T-helper 2 cell (primary cell): Measurements from ENCODE around the gene TINAGL1.

Experiments
- DNase-seq, 5 experiments: peaks; one replicate each; pipeline versions ENCODE4 v3.0.0 to v3.0.0-alpha.2; 2012 to 2022

Gene TINAGL1

DNA sequence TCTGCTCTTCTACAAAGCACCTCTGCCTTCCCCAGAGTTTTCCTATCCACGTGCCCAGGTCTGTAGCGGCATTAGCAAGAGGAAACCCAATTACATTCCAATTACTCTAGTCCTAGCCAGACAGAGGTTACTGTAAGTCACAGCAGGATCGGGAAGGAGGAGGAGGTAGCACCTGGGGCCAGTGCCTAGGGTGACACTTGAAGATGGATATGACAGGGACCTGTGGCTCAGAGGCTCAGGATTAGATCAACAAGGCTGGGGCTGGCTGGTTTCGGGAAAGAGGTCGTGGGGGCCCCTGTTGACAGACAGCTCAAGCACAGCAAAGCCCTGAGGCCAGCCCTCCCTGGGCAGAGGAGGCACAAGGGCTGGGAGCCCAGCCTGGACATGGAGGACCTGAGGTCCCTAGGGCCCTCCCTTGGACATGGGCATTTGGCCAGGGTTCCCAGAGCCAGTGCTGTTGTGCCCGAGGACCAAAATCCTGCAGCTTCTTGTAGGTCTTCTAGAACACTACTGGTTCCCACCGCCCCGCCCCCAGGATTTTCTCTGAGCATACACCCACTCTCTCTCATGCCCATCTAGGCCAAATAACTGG, 38.2 kb downstream of the TINAGL1 start:
- no peak for DNase-seq

DNA sequence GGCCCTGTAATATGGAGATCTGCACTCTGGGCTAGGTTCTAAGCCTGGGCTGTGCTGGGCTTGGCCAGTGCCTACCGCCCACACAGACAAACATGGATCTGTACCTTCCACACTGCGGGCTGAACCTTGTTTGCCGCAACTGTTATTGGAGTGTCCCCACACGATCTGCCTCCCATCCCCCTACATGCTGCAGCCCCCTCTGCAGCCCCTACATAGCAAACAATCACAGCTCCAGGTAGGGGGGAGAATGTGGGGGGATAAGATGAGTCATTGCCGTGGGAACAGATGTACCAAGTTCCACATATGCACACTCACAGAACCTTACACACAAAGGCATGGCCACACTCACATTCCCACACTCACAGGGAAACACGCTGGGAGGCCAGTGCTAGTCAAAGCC, 39.1 kb downstream of the TINAGL1 start:
- no peak for DNase-seq

GRCh38 chr1:31615939-31616338, 39.6 kb downstream of the TINAGL1 start:
- DNase-seq = no peak

DNA sequence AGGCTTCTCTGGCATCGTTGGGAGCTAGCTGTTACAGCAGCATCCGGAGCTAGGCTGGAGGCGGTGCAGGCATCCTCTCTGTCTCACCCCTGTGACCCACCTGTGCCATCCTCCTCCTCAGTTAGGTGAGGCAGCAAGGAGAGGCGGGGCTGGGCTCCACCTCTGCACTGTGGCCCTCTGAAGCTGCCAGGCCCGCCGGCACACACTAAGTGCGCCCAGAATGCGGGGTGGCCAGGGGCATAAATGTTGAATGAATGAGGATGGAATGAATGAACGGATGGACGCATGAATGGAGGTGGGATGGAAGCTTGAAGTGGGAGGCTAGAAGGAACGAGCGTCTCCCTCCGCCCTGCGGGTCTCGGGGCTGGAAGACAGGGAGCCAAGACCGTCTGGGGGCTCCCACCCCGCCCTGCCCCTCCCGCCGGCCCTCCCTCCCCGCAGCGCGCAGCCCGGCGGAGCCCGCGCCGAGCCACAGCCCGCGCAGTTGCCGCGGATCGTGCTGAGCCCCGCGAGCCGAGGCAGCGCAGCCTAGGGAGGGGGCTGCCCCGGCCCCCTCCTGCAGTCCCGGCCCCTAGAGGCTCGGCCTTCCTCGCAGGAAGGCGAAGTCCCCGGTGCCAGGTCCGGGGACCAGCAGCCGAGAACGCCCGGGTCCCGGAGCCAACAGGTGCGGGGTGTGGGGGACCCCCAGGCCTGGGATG, 41.1 kb downstream of the TINAGL1 start, which contains the start of gene HCRTR1:
Gene HCRTR1, plus strand, starts transcription at position 472 of the 698 bp plus-strand sequence. CDS start 1,504 bp downstream, outside the sequence.
- DNase-seq = no peak

DNA sequence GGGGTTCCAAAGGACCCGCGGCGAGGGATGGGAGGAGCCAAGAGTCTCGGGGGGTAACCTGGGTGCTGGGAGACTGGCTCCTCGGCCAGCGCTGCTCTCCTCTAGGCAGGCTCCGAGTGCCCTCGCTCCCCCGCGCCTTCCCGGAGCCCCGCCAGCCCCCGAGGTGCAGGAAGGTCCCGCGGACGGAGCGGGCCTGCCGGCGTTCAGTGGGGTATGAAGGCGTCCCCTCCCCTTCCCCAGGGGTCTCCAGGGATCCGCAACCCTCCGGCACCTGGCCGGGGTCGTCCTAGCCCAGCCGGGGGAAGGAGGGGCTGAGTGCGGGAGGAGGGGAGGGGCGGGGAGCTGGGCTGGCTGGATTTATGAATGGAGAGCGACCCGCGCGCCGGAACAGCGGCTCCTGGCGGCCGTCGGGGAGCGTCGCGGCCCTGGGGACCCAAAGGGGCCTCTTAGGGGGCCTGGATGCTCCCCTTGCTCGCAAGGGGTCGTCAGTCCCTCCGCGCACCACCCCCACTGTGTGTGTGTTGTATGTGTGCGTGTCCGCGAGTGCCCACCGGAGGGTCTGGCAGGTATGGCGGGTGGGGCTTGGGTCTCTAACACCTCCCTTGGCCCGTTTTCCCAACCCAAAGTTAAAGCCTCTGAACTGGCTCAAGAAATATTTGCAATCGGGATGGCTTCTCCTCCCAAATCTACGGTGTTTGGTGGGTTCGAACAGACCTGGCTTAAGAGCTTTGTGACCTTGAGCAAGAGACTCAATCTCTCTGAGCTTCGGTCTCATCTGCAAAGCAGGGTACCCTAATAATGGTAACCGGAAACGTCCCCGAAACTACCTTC, 41.8 kb downstream of the TINAGL1 start:
- peak in 4 of 5 experiments; percentile 7 to 45 (median 31) for DNase-seq

DNA sequence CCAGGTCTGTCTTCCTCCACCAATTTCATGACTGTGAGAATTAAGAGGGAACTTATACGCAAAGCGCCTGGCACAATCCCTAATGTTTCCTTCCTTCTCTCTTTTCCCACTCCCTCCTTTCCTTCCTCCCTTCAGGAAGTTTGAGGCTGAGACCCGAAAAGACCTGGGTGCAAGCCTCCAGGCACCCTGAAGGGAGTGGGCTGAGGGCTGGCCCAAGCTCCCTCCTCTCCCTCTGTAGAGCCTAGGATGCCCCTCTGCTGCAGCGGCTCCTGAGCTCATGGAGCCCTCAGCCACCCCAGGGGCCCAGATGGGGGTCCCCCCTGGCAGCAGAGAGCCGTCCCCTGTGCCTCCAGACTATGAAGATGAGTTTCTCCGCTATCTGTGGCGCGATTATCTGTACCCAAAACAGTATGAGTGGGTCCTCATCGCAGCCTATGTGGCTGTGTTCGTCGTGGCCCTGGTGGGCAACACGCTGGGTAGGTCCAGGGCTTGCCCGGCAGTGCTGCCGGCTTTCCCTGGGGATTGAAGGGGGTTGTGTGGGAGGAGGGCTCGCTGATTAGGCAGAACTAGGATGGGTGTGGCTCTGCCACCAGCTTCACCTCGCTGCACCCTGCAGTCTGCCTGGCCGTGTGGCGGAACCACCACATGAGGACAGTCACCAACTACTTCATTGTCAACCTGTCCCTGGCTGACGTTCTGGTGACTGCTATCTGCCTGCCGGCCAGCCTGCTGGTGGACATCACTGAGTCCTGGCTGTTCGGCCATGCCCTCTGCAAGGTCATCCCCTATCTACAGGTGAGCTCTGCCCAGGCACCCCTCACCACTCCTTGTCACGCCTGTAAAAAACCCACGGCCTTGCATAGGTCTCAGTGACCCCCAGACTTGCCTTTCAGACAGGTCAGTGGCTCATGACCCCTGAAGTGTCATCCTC, 42.9 kb downstream of the TINAGL1 start:
- DNase-seq = no peak

DNA sequence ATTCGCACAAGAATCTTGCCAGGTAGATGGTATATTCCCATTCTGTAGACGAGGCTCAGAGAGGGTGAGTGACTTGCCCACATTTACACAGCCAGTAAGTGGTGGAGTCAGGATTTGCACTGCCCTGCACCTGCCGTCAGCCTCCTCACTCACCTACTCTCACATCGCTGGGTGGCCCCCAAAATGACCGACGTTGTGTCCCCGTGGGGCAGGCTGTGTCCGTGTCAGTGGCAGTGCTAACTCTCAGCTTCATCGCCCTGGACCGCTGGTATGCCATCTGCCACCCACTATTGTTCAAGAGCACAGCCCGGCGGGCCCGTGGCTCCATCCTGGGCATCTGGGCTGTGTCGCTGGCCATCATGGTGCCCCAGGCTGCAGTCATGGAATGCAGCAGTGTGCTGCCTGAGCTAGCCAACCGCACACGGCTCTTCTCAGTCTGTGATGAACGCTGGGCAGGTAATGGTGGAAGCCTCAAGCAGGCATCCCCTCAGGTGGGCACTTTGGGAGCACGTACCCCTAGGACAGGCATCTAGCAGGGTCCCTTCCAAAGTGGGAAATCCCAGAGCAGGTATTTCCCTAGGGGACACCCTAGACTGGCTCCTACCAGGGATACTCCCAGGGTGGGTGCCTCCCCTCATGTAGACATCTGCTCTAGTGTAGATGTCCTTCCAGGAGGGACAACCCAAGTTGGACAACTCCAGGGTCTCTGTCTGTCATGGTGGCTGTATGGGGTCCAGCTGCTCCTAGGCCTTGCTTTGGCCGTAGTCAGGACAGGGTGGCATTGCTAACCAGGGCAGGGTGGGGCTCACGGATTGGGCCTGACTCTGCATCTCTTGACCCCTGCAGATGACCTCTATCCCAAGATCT, 44.5 kb downstream of the TINAGL1 start:
- no peak for DNase-seq

DNA sequence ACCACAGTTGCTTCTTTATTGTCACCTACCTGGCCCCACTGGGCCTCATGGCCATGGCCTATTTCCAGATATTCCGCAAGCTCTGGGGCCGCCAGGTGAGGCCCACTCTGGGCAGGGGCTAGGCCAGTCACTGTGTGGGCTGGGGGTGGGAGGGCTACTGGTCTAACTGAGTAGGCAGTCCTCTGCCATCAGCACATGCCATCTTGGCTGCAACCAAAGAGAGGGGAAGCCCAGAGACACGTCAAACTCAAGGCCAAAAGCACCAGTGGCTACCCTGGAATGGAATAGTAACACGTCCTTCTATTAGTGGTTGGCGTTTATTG, 45.1 kb downstream of the TINAGL1 start:
- DNase-seq = no peak

DNA sequence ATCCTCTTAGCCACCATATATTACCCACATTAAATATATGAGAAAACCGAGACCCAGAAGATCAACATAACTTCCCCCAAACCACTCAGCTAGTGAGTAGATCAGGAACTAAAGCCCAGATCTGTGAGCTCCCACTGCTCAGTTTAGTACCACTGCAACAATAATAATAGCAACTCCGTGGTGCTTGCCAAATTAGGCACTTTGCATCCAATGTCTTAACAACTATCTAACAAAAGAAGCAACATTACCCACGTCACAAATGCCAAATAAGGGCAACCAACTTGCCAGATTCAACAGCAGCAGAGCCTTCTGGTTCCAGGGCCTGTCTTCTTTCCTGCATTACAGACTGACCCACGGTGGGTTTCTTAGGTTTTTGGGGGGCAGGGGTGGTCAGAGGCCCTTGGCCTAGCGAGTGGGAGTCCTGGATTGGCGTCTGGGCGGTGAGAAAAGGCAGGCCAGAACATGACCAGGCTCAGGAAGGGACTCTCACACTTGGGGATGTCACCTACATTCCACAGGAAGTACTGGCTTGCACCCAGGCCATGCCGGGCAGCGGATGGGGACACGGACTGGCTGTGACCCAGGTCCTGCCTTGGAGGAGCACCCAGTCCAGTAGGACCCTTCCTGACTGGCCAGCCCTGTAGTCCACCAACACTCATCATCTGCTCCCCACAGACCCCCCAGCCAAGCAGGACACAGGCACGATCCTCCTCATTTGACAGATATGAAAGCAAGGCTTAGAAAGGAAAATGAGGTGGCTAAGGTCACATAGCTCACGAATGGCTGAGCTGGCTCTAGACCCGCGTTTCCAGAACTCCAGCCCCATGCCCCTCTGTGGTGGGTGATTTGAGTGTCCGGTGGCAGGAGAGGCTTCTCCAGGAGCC, 45.8 kb downstream of the TINAGL1 start:
- DNase-seq = no peak

DNA sequence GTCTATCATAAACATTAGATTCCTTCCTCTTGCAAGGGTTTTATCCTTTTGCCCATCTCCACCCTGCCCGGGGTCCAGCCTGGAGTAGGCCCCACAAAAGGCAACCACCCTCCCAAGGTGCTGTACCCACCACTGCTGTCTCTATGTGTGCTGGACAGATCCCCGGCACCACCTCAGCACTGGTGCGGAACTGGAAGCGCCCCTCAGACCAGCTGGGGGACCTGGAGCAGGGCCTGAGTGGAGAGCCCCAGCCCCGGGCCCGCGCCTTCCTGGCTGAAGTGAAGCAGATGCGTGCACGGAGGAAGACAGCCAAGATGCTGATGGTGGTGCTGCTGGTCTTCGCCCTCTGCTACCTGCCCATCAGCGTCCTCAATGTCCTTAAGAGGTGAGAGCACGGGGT, 47.0 kb downstream of the TINAGL1 start:
- DNase-seq = no peak

- DNase-seq = no peak
Observed at GRCh38 chr1:31624309-31624708, 48.0 kb downstream of the TINAGL1 start.

DNA sequence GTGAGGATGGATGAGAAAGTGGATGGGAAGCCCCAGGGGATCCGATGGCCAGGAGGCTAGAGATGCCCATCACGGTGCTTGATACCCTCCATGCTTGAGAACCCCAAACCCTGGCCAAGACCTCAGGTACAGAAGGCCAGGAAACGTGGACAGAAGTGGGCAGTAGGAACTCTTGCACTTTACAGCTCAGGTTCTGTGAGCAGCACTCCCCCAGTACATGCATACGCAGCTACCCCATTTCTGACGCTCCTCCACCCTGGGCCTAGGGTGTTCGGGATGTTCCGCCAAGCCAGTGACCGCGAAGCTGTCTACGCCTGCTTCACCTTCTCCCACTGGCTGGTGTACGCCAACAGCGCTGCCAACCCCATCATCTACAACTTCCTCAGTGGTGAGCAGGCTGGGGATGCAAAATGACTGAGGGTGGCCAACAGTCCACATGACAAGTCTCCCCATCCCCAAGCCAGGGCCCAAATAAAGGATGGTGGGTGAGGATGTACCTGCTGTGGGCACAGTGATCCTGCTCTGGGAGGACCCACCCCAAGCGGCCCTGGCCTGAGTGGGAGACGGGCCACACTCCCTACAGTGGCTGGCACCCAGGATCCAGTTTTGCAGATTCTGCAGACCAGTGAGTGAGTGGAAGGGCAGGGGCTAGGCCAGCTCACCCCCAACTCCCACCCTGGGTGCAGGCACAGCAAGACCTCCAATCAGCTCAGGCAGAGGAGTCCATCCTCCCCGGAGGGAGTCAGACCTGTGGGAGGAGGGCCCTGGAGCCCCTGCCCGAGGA, 48.6 kb downstream of the TINAGL1 start:
- DNase-seq = no peak

DNA sequence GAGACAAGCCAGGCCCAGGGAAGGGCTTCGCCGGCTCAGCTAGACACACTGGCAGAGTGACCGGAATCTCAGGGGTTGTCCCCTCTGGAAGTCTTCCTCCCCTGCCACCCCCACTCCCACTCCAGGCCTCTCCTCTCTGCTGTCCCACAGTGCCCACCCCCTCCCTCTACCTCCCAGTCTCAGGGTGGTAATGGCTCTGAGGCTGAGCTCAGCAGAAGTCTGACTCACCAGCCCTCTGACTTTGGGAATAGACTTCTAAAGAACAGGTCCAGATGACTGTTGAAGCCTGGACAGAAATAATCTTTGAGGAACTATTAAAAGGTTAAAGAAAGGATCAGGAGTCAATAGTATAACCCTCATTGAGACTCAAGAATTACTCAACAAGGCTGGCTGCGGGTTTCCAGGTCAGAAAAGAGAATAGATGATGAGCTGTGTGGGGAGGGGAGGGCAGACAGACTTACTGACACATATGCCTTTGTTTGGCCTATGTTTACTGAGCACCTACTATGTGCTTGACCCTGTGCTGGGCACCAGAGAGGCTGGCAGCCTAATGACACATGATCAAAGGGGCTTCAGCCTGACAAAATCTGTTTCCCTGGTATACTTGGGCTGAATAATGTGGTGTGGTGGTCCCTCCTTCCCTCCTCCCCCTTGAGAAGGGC, 49.4 kb downstream of the TINAGL1 start:
- DNase-seq = no peak

GRCh38 chr1:31626223-31627207, 50.2 kb downstream of the TINAGL1 start:
- DNase-seq = no peak

DNA sequence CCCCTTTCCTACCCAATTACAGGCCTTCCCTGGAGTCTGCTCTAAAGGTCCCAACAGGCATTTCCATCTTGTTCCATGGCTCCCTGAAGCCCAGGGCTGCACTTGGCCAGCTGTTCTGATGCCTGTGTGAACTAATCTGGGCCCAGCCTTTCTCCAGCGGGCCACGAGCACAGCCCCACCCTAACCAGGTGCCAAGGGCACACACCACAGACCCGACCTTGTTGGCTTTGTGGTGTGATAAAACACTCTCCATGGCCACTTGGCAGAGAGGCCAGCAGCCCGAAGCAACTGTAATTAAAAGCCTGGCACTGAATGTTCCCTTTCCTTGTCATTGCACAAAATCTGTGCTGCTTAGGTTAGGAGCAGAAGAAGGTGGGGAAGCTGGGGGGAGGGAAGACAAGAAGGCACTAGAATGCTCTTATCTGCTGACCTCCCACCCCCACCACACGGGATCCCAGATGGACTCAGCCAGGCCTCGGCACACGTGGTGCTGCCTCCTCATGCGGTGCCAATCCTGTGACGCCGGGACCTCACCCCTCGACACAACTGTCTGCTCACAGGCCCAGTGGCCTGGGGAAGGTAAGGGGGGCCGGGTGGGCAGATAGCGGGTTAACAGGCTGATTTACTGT, 51.1 kb downstream of the TINAGL1 start:
- no peak for DNase-seq

DNA sequence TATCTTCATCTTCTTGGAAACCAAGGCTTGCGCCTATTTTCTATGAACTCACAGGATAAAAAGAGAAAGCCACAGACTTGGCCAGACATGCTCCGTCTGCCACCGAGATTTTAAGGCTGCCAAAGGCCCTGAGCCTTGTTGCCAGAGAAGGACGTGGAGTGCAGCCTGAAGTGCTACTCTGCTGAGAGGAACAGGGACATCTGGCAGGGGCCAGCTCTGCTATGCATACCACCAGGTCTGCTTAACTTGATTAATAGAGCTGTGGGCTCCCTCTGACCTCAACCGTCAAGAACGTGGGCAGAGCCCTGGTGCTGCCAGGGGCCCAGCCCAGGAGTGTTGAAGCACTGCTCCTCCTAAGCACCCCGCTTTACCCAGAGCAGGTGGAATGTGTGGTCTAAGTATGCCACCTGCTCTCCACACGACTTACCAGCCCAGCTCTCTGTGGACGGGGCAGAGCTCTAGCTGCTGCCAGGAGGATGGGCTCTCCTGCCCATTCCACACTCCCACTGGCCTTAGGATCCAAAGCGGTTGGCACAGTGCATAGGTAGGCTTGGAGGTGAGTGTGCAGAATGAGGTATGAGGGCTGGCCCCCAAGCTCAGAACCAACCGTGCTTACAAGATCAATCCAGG, 51.7 kb downstream of the TINAGL1 start:
- DNase-seq = no peak
